Neural cell (in vitro differentiated cells): ENCODE measurements around the gene IGIP. TPM values are rescaled to one million over a fixed set of nuclear protein-coding genes. Genes with fewer than 3 reads are reported as not detected.

Experiments
- H2AFZ ChIP-seq: fragments of 200-600, 300-800 bp; sonication (generic), shearing (Covaris generic); 2 replicates; pipeline ENCODE4 v1.6.0; 2014; ENCODE audit warnings: low read depth, mild to moderate bottlenecking, antibody characterized with exemption, low read length, moderate library complexity
- H3F3A ChIP-seq: fragments of 200-600 bp; shearing (Covaris generic); 2 replicates; pipeline ENCODE4 v1.6.1; 2016; ENCODE audit warnings: mild to moderate bottlenecking, moderate library complexity, mixed read lengths, antibody characterized with exemption, low read length; ENCODE audit not compliant: insufficient read depth, poor library complexity, severe bottlenecking
- H3K27ac ChIP-seq: fragments of 200-600, 300-800 bp; sonication (generic), shearing (Covaris generic); 2 replicates; pipeline ENCODE4 v1.5.1; 2014; ENCODE audit warnings: mild to moderate bottlenecking, low read length, moderate library complexity
- H3K27me3 ChIP-seq: fragments of 300-800, 200-600 bp; sonication (generic), shearing (Covaris generic); 2 replicates; pipeline ENCODE4 v1.6.0; 2014; ENCODE audit warnings: mild to moderate bottlenecking, low read depth, low read length, moderate library complexity; ENCODE audit not compliant: insufficient read depth
- H3K36me3 ChIP-seq: fragments of 300-800, 200-600 bp; sonication (generic), shearing (Covaris generic); 2 replicates; pipeline ENCODE4 v1.5.1; 2014; ENCODE audit warnings: mild to moderate bottlenecking, antibody characterized with exemption, low read length, moderate library complexity; ENCODE audit not compliant: insufficient read depth
- H3K4me2 ChIP-seq: fragments of 300-800, 200-600 bp; sonication (generic), shearing (Covaris generic); 2 replicates; pipeline ENCODE4 v1.6.0; 2014; ENCODE audit warnings: mild to moderate bottlenecking, low read length
- H3K4me3 ChIP-seq: fragments of 300-800, 200-600 bp; sonication (generic), shearing (Covaris generic); 2 replicates; pipeline ENCODE4 v1.5.1; 2014; ENCODE audit warnings: mild to moderate bottlenecking, low read length, moderate library complexity
- H3K79me2 ChIP-seq: fragments of 200-600 bp; shearing (Covaris generic); replicated peaks from 2 replicates; pipeline ENCODE4 v1.6.0; 2014; ENCODE audit warnings: mild to moderate bottlenecking, low read length, moderate library complexity; ENCODE audit not compliant: insufficient read depth
- H3K9ac ChIP-seq: fragments of 300-800, 200-600 bp; sonication (generic), shearing (Covaris generic); 2 replicates; pipeline ENCODE4 v1.6.1; 2016; ENCODE audit warnings: mild to moderate bottlenecking, low read length, mixed read lengths
- H3K9me2 ChIP-seq: fragments of 200-600 bp; shearing (Covaris generic); 2 replicates; pipeline ENCODE4 v1.6.1; 2016; ENCODE audit warnings: mild to moderate bottlenecking, low read length, mixed read lengths; ENCODE audit not compliant: insufficient read depth
- H3K9me3 ChIP-seq: fragments of 200-600, 300-800 bp; sonication (generic), shearing (Covaris generic); 2 replicates; pipeline ENCODE4 v1.6.1; 2016; ENCODE audit warnings: mild to moderate bottlenecking, mixed run types, low read length, moderate library complexity, mixed read lengths
- H4K20me1 ChIP-seq: fragments of 200-600 bp; shearing (Covaris generic); 2 replicates; pipeline ENCODE4 v1.6.1; 2016; ENCODE audit warnings: mild to moderate bottlenecking, mixed run types; ENCODE audit not compliant: insufficient read depth
- EP300 ChIP-seq: fragments of 450-650 bp; conservative IDR thresholded peaks from 2 replicates; pipeline ENCODE4 v1.6.1; 2014; ENCODE audit warnings: antibody characterized with exemption, mild to moderate bottlenecking, moderate library complexity; ENCODE audit not compliant: poor library complexity, severe bottlenecking
- EZH2 ChIP-seq: fragments of 200-600, 300-800 bp; shearing (Covaris generic), sonication (generic); IDR thresholded peaks from 2 replicates; pipeline ENCODE4 v1.6.1; 2014; ENCODE audit warnings: antibody characterized with exemption, low read length, borderline replicate concordance, mild to moderate bottlenecking; ENCODE audit not compliant: insufficient read depth, poor library complexity, severe bottlenecking
- MXI1 ChIP-seq: fragments of 450-650 bp; conservative IDR thresholded peaks from 2 replicates; pipeline ENCODE4 v1.6.1; 2014; ENCODE audit warnings: antibody characterized with exemption, mild to moderate bottlenecking; ENCODE audit not compliant: poor library complexity, severe bottlenecking
- POLR2AphosphoS5 ChIP-seq: IDR thresholded peaks from 2 replicates; pipeline ENCODE4 v1.6.1; 2012
- RAD21 ChIP-seq: fragments of 450-650 bp; conservative IDR thresholded peaks from 2 replicates; pipeline ENCODE4 v1.6.1; 2014; ENCODE audit warnings: antibody characterized with exemption, mild to moderate bottlenecking, moderate library complexity
- SMC3 ChIP-seq: fragments of 450-650 bp; conservative IDR thresholded peaks from 2 replicates; pipeline ENCODE4 v1.6.1; 2014; ENCODE audit warnings: antibody characterized with exemption, mild to moderate bottlenecking, moderate library complexity; ENCODE audit not compliant: poor library complexity
- TAF1 ChIP-seq: IDR thresholded peaks from 2 replicates; pipeline ENCODE4 v1.6.1; 2012; ENCODE audit warnings: low read depth
- polyA plus RNA-seq: library from polyadenylated mRNA; depleted of rRNA; stranded (reverse); fragments of >200 nt; gene quantifications from 2 replicates; pipeline ENCODE4 v1.2.3, GENCODE V29; 2014
- TF ChIP-seq, protein P1 (sequence below): fragments of 450-650 bp; IDR thresholded peaks from 2 replicates; pipeline ENCODE4 v1.5.1; 2014; ENCODE audit warnings: antibody characterized with exemption, mild to moderate bottlenecking, moderate library complexity; ENCODE audit not compliant: poor library complexity, severe bottlenecking
- TF ChIP-seq, protein P2 (sequence below): IDR thresholded peaks from 2 replicates; pipeline ENCODE4 v1.6.1; 2012; ENCODE audit warnings: borderline replicate concordance

Gene IGIP
- polyA plus RNA-seq, 1 donor from 2014 or later, result 4.4 TPM

DNA sequence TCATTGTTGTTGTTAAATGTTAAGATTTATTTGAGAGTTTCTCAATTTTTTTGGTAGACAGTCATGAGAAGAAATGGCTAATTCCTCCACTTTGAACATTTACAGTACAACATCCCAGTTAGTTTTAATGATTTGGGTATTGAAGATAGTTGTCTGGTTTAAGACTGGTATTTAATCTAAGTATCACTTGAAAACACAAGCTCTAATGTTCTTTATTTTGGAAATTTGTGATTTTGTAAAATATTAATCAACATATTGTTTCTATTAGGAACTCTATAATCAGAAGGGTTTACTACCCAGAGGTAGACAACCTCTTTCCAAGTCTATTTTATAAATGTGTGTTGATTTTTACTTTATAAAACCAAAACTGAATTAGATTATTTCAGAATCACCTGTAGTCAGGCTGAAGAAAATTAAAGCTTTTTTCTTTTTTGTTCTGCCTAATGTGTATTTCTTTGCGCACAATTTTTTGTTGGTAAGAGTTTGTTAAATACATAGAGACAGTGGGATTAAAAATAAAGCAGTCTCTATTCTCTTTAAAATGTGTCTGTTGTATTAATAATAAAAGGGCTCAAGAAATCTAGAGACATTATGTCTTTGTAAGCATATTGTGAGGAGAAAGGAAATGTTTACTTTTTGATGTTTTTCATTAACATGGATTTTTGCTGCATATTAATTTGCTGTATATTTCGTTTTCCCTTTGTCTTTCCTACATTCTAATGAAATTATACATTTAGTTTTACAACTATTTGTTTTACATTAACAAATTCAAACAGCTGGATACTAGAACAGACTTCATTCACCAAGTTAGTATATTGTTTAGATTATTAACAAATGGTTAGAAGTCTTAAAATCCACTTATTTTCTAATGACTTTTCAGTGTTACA lies 15.7 kb upstream of the IGIP start:
- Histone ChIP-seq H3K9me3 (no peaks in the 10 kb centered on the region), H4K20me1 (peaks cover 3% of the 10 kb centered on the region), H3K9me2 (no peaks in the 10 kb centered on the region), H3K9ac (no peak overlapping the region), H3K36me3 (no peaks in the 10 kb centered on the region), H3K4me2 (no peak overlapping the region), H2AFZ (no peak overlapping the region), H3K27ac (no peak overlapping the region), H3K4me3 (no peak overlapping the region), H3F3A (no peaks in the 10 kb centered on the region), H3K79me2 (no peaks in the 10 kb centered on the region), H3K27me3 (peaks cover 78% of the 10 kb centered on the region)
- TF ChIP-seq MXI1, result no peak
- peak; percentile 47 for TF ChIP-seq POLR2AphosphoS5
- TF ChIP-seq EZH2, result no peak
- no peak for TF ChIP-seq TAF1
- TF ChIP-seq, protein P1, sequence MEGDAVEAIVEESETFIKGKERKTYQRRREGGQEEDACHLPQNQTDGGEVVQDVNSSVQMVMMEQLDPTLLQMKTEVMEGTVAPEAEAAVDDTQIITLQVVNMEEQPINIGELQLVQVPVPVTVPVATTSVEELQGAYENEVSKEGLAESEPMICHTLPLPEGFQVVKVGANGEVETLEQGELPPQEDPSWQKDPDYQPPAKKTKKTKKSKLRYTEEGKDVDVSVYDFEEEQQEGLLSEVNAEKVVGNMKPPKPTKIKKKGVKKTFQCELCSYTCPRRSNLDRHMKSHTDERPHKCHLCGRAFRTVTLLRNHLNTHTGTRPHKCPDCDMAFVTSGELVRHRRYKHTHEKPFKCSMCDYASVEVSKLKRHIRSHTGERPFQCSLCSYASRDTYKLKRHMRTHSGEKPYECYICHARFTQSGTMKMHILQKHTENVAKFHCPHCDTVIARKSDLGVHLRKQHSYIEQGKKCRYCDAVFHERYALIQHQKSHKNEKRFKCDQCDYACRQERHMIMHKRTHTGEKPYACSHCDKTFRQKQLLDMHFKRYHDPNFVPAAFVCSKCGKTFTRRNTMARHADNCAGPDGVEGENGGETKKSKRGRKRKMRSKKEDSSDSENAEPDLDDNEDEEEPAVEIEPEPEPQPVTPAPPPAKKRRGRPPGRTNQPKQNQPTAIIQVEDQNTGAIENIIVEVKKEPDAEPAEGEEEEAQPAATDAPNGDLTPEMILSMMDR, result no peak
- TF ChIP-seq, protein P2, sequence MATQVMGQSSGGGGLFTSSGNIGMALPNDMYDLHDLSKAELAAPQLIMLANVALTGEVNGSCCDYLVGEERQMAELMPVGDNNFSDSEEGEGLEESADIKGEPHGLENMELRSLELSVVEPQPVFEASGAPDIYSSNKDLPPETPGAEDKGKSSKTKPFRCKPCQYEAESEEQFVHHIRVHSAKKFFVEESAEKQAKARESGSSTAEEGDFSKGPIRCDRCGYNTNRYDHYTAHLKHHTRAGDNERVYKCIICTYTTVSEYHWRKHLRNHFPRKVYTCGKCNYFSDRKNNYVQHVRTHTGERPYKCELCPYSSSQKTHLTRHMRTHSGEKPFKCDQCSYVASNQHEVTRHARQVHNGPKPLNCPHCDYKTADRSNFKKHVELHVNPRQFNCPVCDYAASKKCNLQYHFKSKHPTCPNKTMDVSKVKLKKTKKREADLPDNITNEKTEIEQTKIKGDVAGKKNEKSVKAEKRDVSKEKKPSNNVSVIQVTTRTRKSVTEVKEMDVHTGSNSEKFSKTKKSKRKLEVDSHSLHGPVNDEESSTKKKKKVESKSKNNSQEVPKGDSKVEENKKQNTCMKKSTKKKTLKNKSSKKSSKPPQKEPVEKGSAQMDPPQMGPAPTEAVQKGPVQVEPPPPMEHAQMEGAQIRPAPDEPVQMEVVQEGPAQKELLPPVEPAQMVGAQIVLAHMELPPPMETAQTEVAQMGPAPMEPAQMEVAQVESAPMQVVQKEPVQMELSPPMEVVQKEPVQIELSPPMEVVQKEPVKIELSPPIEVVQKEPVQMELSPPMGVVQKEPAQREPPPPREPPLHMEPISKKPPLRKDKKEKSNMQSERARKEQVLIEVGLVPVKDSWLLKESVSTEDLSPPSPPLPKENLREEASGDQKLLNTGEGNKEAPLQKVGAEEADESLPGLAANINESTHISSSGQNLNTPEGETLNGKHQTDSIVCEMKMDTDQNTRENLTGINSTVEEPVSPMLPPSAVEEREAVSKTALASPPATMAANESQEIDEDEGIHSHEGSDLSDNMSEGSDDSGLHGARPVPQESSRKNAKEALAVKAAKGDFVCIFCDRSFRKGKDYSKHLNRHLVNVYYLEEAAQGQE, result no peak
- no peak for TF ChIP-seq EP300
- no peak for TF ChIP-seq RAD21
- no peak for TF ChIP-seq SMC3

DNA sequence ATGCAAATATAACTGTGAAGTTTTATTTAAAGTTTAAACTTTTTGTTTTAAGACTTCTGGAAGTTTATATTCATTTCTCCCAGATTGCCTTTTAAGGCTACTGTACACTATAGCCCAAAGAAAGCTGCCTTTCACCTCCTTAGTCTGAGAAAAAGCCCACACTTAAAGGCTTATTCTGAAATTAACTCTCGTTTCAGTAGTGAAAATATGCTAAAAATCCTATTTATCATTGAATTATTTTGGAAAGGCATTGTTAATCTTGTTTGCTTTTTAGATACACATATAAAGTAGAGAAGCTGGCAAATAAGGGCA lies 15.1 kb upstream of the IGIP start:
- Histone ChIP-seq H3K9me2 (no peaks in the 10 kb centered on the region), H3K36me3 (no peaks in the 10 kb centered on the region), H4K20me1 (peaks cover 3% of the 10 kb centered on the region), H2AFZ (no peak overlapping the region), H3K27me3 (peaks cover 72% of the 10 kb centered on the region), H3K27ac (no peak overlapping the region), H3K9ac (no peak overlapping the region), H3K79me2 (peaks cover 3% of the 10 kb centered on the region), H3K4me3 (no peak overlapping the region), H3K4me2 (no peak overlapping the region), H3F3A (no peaks in the 10 kb centered on the region), H3K9me3 (no peaks in the 10 kb centered on the region)
- TF ChIP-seq, protein P2, result no peak
